ENCODE measurements around the gene ANKRD11. TPM values are rescaled to one million over a fixed set of nuclear protein-coding genes. Genes with fewer than 3 reads are reported as not detected.

The ANKRD11 gene
- total RNA-seq, 1 experiment from 2014 or later = 54.4 TPM

DNA sequence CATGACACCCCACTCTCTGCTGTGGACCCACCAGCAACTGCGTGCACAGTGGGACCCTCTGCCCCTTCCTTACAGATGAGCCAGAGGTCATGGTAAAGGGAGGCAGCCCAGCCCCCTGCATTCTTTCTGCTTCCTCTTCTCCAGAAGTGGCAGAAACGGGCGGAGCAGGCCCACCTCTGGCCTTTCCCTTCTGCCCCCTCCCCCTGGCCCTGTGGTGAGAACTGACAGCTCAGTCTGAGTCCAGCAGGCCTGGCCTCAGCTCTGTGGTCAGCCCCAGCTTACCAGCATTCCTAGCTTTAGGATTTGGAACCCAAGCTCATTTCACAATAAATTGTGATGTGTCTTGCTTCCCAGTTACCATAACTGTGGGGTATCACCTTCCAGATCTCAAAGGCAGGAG, 4.8 kb upstream of the ANKRD11 start:
- DNase-seq = peak; percentile 27
- Histone ChIP-seq H3K36me3 (replicated peaks; ENCODE audit: control insufficient read depth, insufficient read depth, low read length) (no peaks in the 10 kb centered on the region), H3K27me3 (ENCODE audit: control insufficient read depth, insufficient read depth, low read length) (no peaks in the 10 kb centered on the region), H3K4me3 (ENCODE audit: insufficient read depth, low read depth, low read length) (no peak overlapping the region)

DNA sequence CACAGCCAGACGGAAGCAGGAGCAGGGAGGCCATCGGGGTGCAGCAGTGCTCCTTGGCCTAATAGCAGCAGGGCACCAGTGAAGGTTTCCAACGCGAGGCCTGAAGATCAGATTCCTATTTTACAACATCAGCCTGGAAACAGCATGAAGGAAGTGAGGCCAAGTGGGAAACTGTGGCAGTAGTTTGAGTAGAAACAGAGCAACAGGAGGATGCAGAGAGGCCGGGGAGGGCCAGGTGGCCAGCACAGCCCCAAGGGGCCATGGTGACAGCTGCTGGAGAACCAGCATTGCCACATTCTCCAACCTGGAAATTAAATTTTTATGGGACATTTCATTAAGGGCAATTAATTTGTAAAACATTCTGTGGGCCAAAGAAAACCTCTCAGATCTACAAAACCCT, 3.4 kb upstream of the ANKRD11 start:
- H3K36me3 ChIP-seq (replicated peaks; ENCODE audit: control insufficient read depth, insufficient read depth, low read length) = no peaks in the 10 kb centered on the region
- no peak overlapping the region for H3K4me3 ChIP-seq (ENCODE audit: insufficient read depth, low read depth, low read length)
- no peak for DNase-seq
- no peaks in the 10 kb centered on the region for H3K27me3 ChIP-seq (ENCODE audit: control insufficient read depth, insufficient read depth, low read length)

DNA sequence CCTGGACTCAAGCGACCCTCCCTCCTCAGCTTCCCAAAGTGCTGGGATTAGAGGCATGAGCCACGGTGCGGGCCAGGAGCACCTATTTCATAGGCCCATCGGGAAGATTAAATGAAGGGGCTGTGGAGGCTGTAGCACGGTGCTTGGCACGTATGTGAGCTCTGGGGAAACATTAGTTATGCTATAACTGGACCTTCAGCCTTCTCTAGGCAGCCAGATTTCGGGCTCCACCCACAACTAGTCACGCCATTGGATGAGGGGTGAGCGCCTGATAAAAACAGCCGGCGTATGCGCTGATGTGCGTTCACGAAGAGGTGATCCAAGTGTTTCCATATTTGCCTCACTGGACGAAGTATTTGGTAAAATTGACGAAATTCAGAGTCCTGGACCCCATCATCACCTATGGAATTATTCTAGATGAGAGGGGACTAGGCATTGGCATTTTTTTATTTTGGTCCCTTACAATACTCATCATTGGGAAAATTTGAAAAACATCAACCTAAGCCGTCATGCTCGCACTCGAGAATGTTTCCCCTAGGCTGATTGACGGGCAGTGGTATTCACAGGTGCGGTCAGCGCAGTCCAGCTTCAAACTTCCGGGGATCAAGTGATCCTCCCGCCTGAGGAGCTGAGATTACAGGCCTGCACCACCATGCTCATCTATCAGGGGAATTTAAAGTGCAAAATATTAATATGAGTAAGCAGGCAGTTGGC, 1.8 kb upstream of the ANKRD11 start:
- DNase-seq = peak; percentile 32
- Histone ChIP-seq H3K27me3 (ENCODE audit: control insufficient read depth, insufficient read depth, low read length) (no peaks in the 10 kb centered on the region), H3K4me3 (ENCODE audit: insufficient read depth, low read depth, low read length) (no peak overlapping the region), H3K36me3 (replicated peaks; ENCODE audit: control insufficient read depth, insufficient read depth, low read length) (no peaks in the 10 kb centered on the region)

DNA sequence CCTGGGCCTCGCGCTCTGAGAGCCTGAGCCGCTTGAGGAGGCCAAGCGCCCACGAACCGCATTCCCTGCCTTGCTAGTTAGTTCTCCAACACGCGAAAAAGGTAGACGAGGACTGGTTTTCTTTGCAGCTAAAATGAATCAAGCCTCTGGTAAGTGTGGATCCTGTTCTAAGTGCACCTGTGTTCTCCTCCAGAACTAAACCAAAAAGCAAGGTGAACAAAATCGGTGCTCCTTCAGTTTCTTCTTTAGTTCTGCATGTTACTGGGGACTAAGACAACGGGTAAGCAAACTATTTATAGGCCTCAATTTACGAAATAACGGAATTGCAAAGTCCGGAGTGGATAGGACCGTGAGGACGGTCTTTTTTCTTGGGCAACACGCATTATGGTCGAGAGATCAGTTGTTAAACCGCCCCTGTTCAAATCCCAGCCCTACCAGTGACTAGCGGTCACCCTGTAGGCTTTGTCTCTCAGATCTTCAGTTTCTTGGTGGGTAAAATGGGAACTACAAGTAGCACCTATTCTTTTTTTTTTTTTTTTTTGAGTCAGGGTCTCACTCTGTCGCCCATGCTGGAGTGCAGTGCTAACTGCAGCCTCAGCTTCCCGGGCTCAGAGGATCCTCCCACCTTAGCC, 993 bp upstream of the ANKRD11 start:
- Histone ChIP-seq H3K27me3 (ENCODE audit: control insufficient read depth, insufficient read depth, low read length) (no peaks in the 10 kb centered on the region), H3K36me3 (replicated peaks; ENCODE audit: control insufficient read depth, insufficient read depth, low read length) (no peaks in the 10 kb centered on the region), H3K4me3 (ENCODE audit: insufficient read depth, low read depth, low read length) (peak overlapping the region; percentile 78)
- DNase-seq = peak; percentile 68

DNA sequence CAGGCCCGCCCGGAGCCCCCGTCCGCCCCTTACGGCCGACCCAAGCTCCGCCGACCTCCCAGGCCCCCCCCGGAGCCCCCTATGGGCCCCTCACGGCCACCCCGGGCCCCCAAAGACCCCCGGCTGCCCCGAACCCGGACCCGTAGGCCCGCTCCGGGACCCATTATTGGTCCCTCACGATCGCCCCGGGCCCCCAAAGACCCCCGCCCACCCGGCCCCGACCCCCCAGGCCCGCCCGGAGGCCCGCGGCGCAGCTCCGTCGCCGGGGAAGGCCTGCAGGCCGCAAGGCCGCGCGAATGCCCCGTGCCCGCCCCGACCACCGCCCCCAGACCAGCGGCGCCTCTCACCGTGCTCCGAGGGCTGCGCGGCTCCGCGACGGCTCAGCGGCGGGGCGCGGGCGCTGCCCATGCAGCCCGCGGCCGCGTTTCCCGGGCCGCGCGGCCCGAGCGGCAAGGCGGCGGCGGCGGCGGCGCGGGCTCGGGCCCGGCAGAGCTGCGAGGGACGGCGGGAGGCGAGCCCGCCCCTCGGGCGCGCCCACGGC, 393 bp downstream of the ANKRD11 start:
- Histone ChIP-seq H3K36me3 (replicated peaks; ENCODE audit: control insufficient read depth, insufficient read depth, low read length) (no peaks in the 10 kb centered on the region), H3K27me3 (ENCODE audit: control insufficient read depth, insufficient read depth, low read length) (no peaks in the 10 kb centered on the region), H3K4me3 (ENCODE audit: insufficient read depth, low read depth, low read length) (peak overlapping the region; percentile 63)
- no peak for DNase-seq

DNA sequence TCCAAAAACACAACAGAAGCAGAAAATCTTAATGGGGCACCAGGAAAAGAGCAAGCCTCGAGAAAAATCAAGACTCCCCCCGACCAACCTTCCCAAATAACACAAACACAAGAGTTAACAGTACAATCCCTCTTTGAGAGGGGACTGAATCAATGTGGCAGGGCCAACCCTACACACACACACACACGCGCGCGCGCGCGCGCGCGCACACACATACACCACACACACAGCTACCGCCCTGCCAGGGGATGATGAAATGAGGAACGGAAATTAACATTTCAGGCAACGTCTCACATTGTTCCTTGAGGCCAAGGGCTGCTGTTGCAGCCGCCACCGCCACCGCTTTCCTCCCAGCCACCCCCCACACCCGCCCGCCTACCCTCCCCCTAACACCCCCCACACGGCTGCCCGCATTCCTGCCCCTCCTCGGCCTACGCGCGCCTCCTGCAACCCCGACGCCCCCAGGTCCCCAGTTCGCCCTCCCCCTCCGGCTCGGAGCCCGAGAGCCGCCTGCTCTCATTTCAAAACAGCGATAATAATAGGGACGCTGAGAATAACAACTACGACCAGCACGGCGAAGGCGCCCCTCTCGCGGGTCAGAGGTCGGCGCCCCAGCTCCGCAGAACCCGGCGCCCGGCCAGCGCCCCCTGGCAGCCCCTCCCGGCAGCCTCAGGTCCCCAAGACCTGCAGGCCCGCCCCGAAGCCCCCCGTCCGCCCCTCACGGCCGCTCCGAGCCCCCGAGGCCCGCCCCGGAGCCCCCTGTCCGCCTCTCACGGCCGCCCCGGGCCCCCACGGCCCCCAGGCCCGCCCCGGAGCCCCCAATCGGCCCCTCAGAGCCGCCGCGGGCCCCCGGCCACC, 1.1 kb downstream of the ANKRD11 start:
- Histone ChIP-seq H3K36me3 (replicated peaks; ENCODE audit: control insufficient read depth, insufficient read depth, low read length) (no peaks in the 10 kb centered on the region), H3K27me3 (ENCODE audit: control insufficient read depth, insufficient read depth, low read length) (no peaks in the 10 kb centered on the region), H3K4me3 (ENCODE audit: insufficient read depth, low read depth, low read length) (peak overlapping the region; percentile 63)
- DNase-seq = peak; percentile 94

DNA sequence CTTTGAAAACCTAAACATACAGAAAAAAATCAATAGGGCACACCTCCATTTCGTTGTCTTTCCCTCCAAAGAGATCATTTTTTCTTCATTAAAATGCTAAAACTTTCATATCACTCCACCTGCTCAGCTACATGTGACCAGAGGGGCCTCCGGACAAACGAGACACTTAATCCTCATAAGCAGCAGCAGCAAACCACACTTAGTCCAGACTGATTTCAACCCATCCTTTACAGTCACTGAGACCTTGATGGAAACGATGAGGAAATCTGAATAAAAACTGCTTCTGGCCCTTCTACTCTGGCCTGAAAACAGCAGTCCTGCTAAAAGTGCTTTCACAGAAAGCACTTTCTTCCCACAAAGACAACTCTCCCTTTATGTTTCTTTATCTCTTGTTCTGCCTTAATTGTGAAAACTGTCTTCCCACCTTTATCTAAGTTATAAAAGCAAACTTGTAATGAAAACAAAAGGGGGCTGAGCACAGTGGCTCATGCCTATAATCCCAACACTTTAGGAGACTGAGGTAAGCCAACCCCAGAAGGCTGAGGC, 4.6 kb downstream of the ANKRD11 start:
- Histone ChIP-seq H3K36me3 (replicated peaks; ENCODE audit: control insufficient read depth, insufficient read depth, low read length) (no peaks in the 10 kb centered on the region), H3K4me3 (ENCODE audit: insufficient read depth, low read depth, low read length) (no peak overlapping the region), H3K27me3 (ENCODE audit: control insufficient read depth, insufficient read depth, low read length) (no peaks in the 10 kb centered on the region)
- DNase-seq = no peak

DNA sequence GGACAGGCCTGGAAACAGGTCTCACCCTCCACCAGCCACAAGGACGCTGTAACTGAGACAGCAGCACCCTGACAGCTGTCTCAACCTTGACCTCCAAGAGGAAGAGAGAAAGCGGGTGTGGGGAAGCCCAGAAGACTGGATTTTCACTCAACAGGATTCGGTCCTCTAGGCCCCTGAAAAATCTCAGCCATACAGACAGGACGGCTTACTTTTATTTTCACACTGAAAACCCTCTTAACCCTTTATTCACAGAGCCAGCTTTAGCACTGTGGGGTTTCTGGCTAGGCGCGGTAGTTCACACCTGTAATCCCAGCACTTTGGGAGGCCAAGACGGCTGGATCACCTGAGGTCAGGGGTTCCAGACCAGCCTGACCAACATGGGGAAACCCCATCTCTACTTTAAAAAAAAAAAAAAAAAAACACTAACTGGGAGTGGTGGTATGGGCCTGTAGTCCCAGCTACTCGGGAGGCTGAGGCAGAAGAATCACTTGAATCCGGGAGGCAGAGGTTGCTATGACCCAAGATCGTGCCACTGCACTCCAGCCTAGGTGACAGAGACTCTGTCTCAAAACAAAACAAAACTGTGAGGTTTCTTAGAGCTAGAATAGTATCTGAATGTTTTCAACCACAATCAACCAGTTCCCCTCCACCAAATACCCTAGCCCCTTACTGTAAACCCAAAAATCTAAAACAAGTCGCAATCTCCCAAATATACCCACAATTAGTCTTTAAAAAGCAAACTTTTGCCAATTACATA, 5.3 kb downstream of the ANKRD11 start:
- Histone ChIP-seq H3K36me3 (replicated peaks; ENCODE audit: control insufficient read depth, insufficient read depth, low read length) (no peaks in the 10 kb centered on the region; the same call in 1 of the 2 replicates), H3K27me3 (ENCODE audit: control insufficient read depth, insufficient read depth, low read length) (no peaks in the 10 kb centered on the region), H3K4me3 (ENCODE audit: insufficient read depth, low read depth, low read length) (no peak overlapping the region)
- no peak for DNase-seq

DNA sequence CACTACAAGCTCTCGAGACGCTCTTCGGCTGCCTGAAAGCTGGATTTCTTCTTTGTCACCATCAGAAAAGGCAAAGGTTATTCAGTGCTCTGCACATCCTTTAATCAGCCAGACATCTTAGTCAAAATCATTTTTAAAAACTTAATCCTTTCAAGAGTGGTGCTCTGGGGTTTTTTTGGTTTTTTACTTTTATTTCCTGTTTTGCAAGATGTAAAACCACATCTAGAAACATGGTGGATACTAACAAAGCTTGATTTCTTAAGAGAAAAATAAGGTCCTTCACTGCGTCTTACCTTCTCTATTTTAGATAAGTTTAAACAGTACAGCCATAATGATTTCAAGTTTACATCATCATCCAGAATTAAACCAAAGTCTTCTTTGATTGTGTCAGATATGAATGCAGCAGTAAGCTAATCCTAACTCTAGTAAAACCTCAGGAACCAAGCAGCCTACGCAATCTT, 6.3 kb downstream of the ANKRD11 start:
- Histone ChIP-seq H3K27me3 (ENCODE audit: control insufficient read depth, insufficient read depth, low read length) (no peaks in the 10 kb centered on the region), H3K36me3 (replicated peaks; ENCODE audit: control insufficient read depth, insufficient read depth, low read length) (no peaks in the 10 kb centered on the region; the same call in 1 of the 2 replicates), H3K4me3 (ENCODE audit: insufficient read depth, low read depth, low read length) (no peak overlapping the region)
- no peak for DNase-seq

DNA sequence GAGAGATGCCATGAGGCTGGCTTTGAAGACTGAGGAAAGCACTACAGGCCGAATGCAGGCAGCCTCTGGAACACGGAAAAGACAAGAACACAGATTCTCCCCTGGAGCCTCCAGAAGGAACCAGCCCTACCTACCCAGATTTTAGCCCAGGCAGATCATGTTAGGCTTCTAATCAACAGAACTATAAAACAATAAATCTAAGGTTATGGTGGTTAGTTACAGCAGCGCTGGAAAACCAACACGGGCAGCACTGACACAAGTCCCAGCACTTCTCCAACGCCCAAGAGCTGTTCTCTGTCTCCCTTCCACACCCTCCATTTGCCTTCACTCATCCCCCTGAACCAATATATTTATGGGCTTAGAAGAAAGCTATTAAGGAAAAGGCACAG, 7.5 kb downstream of the ANKRD11 start:
- Histone ChIP-seq H3K27me3 (ENCODE audit: control insufficient read depth, insufficient read depth, low read length) (no peaks in the 10 kb centered on the region), H3K36me3 (replicated peaks; ENCODE audit: control insufficient read depth, insufficient read depth, low read length) (no peaks in the 10 kb centered on the region; the same call in 1 of the 2 replicates), H3K4me3 (ENCODE audit: insufficient read depth, low read depth, low read length) (no peak overlapping the region)
- no peak for DNase-seq

DNA sequence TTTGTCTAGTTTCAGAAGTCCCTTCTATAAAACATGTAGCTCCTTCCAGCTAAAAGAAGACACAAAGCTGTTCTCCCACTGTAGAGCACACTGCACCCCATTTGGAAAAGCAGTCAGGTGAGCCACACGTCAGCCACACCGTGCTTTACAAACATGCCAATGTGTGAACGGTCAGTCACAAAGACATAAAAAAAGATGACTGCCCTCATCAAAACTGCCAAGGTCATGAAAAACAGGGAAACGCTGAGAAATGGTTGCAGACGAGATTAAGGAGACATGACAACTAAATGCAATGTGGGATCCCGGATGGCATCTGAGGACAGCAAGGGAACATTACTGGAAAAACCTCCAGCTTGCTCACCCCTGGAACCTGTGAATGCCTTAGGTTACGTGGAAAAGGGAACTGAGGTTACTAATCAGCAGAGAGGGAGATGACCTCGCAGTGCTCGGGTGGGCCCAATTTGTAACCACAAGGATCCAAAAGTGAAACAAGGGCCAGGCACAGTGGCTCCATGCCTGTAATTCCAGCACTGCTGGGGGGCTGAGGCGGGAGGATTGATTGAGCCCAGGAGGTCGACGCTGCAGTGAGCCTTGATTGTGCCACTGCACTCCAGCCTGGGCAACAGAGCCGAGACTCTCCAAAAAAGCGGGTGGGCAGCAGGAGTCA, 8.1 kb downstream of the ANKRD11 start:
- Histone ChIP-seq H3K27me3 (ENCODE audit: control insufficient read depth, insufficient read depth, low read length) (no peaks in the 10 kb centered on the region), H3K36me3 (replicated peaks; ENCODE audit: control insufficient read depth, insufficient read depth, low read length) (no peaks in the 10 kb centered on the region; the same call in 1 of the 2 replicates), H3K4me3 (ENCODE audit: insufficient read depth, low read depth, low read length) (no peak overlapping the region)
- no peak for DNase-seq

DNA sequence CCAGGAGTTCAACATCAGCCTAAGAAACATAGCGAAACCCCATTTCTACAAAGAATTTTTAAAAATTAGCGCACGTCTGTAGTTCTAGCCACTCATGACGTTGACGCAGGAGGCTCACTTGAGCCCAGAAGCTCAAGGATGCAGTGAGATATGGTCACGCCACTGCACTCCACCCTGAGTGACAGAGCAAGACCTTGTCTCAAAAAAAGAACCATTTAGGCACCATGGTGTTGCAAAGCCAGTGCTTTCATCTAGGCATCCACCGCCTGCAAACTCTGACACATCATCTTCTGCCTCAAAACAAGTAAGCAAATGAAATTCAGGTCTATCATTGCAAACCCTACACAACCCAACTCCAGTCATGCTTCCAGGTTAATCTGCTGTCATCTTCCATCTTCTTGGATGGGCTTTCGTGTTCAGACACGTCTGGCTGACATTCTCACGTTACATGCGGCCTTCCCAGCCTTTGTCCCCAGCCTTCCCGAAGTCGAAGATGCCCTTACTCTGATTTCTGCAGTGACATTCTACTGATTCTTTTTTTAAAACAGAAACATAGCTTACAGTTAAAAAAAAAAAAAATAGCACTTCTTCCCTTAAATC, 8.9 kb downstream of the ANKRD11 start:
- no peak for DNase-seq
- no peak overlapping the region for H3K4me3 ChIP-seq (ENCODE audit: insufficient read depth, low read depth, low read length)
- H3K36me3 ChIP-seq (replicated peaks; ENCODE audit: control insufficient read depth, insufficient read depth, low read length) = no peaks in the 10 kb centered on the region; the same call in 1 of the 2 replicates
- H3K27me3 ChIP-seq (ENCODE audit: control insufficient read depth, insufficient read depth, low read length) = no peaks in the 10 kb centered on the region

DNA sequence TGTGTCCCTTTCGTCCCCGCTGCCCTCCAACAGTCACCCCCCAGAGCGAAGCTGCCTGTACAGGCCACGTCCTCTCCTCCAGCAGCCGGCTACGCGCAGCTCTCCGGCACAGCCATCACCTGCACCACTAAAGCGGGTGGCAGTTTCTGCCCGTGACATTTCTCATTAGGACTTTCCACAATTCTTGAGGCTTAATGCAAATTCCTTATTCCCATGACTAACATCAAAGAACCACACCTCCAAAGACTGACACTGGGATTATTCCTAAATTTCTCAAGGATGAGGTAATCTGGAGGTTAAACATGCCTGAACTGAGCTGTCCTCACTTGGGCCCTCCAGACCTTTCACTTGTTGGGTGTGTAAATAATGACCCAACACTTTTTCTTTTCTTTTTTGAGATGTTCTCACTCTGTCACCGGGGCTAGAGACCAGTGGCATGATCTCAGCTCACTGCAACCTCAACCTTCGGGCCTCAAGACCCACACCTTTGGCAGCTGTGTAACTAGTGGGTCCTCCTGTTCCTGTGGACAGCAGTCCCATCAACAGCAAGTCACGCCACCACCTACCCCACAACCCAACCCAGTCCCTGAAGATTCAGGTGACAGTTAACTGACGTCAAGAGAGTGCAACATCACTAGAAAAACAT, 11.7 kb downstream of the ANKRD11 start:
- no peak for DNase-seq
- H3K4me3 ChIP-seq (ENCODE audit: insufficient read depth, low read depth, low read length) = no peak overlapping the region
- no peaks in the 10 kb centered on the region for H3K27me3 ChIP-seq (ENCODE audit: control insufficient read depth, insufficient read depth, low read length)
- no peaks in the 10 kb centered on the region; the same call in 1 of the 2 replicates for H3K36me3 ChIP-seq (replicated peaks; ENCODE audit: control insufficient read depth, insufficient read depth, low read length)

Data from H7 (cell line).